Osteoblast (primary cell): ENCODE data around the gene GUCA1A. TPM values are rescaled to one million over a fixed set of nuclear protein-coding genes. Genes with fewer than 3 reads are reported as not detected.
"Not testable (repeated sequence)": the region's sequence is repeated elsewhere in the genome, so short reads cannot be mapped to it uniquely, and the experiment has no call there.

Source experiments
- DNase-seq: peaks from one replicate; pipeline ENCODE4 v3.0.0; 2011; ENCODE audit warnings: low spot score, mixed read lengths; ENCODE audit not compliant: insufficient read length; ENCODE audit errors: missing footprints
- H2AFZ ChIP-seq: 2 replicates; pipeline ENCODE4 v1.6.0; 2011; ENCODE audit warnings: mild to moderate bottlenecking, low read length
- H3K27ac ChIP-seq: 2 replicates; pipeline ENCODE4 v1.5.1; 2011; ENCODE audit warnings: mild to moderate bottlenecking, low read depth, low read length, moderate library complexity
- H3K27me3 ChIP-seq: 2 replicates; pipeline ENCODE4 v1.6.0; 2012; ENCODE audit warnings: mild to moderate bottlenecking, control low read depth, inconsistent platforms, low read length, moderate library complexity; ENCODE audit not compliant: insufficient read depth
- H3K36me3 ChIP-seq: 2 replicates; pipeline ENCODE4 v1.5.1; 2011; ENCODE audit warnings: mild to moderate bottlenecking, low read length, control low read depth, moderate library complexity; ENCODE audit not compliant: insufficient read depth
- H3K4me1 ChIP-seq: 2 replicates; pipeline ENCODE4 v1.5.1; 2011; ENCODE audit warnings: mild to moderate bottlenecking, low read length, control low read depth, moderate library complexity; ENCODE audit not compliant: insufficient read depth
- H3K4me2 ChIP-seq: 2 replicates; pipeline ENCODE4 v1.6.0; 2011; ENCODE audit warnings: mild to moderate bottlenecking, low read length; ENCODE audit not compliant: insufficient read depth
- H3K4me3 ChIP-seq: fragments of 200-600 bp; sonication (generic); 3 replicates; pipeline ENCODE4 v1.5.1; 2012; ENCODE audit warnings: mild to moderate bottlenecking, low read length, inconsistent platforms; ENCODE audit not compliant: insufficient read depth
- H3K79me2 ChIP-seq: 2 replicates; pipeline ENCODE4 v1.6.0; 2012; ENCODE audit warnings: mild to moderate bottlenecking, low read length, control low read depth, inconsistent platforms; ENCODE audit not compliant: insufficient read depth
- H3K9me3 ChIP-seq: 2 replicates; pipeline ENCODE4 v1.5.1; 2011; ENCODE audit warnings: low read depth, low read length, control low read depth
- H4K20me1 ChIP-seq: 2 replicates; pipeline ENCODE4 v1.6.0; 2012; ENCODE audit warnings: mild to moderate bottlenecking, low read length, control low read depth; ENCODE audit not compliant: insufficient read depth
- CTCF ChIP-seq: IDR thresholded peaks from 2 replicates; pipeline ENCODE4 v1.5.1; 2011; ENCODE audit warnings: mild to moderate bottlenecking, low read depth, low read length, moderate library complexity; ENCODE audit errors: extremely low read depth
- total RNA-seq: library from RNA; depleted of rRNA; stranded (reverse); fragments of >200 nt; gene quantifications from 2 replicates; pipeline ENCODE4 v1.2.3, GENCODE V29; 2012

The GUCA1A gene
- total RNA-seq, 1 donor: not detected

- H3K27me3 ChIP-seq: no peaks in the 10 kb centered on the region
- no peak overlapping the region for H3K4me3 ChIP-seq
- no peak for TF ChIP-seq CTCF
- no peak overlapping the region for H3K4me2 ChIP-seq
- H3K27ac ChIP-seq: no peak overlapping the region
- no peak for DNase-seq
- H3K79me2 ChIP-seq: no peaks in the 10 kb centered on the region
- H3K4me1 ChIP-seq: peaks cover 36% of the 10 kb centered on the region
- H3K36me3 ChIP-seq: peaks cover 6% of the 10 kb centered on the region
- H3K9me3 ChIP-seq: no peaks in the 10 kb centered on the region
- no peaks in the 10 kb centered on the region for H4K20me1 ChIP-seq
- H2AFZ ChIP-seq: no peak overlapping the region
Measured at GRCh38 chr6:42201382-42201781, 28.2 kb downstream of the GUCA1A start.

- H4K20me1 ChIP-seq, H3K4me3 ChIP-seq, H3K27ac ChIP-seq, H3K36me3 ChIP-seq, DNase-seq, H3K79me2 ChIP-seq, H3K4me2 ChIP-seq, H2AFZ ChIP-seq, H3K27me3 ChIP-seq, H3K9me3 ChIP-seq: not testable (repeated sequence)
- peaks cover 34% of the 10 kb centered on the region for H3K4me1 ChIP-seq
Measured at GRCh38 chr6:42202131-42202915, 29.2 kb downstream of the GUCA1A start.

GRCh38 chr6:42203183-42203582 lies 30.0 kb downstream of the GUCA1A start:
- H3K4me1 ChIP-seq: peaks cover 26% of the 10 kb centered on the region
- H3K27ac ChIP-seq: no peak overlapping the region
- no peak overlapping the region for H2AFZ ChIP-seq
- TF ChIP-seq CTCF: no peak
- peaks cover 15% of the 10 kb centered on the region for H3K36me3 ChIP-seq
- H3K79me2 ChIP-seq: no peaks in the 10 kb centered on the region
- DNase-seq: no peak
- H3K9me3 ChIP-seq: no peaks in the 10 kb centered on the region
- H3K4me3 ChIP-seq: no peak overlapping the region
- no peak overlapping the region for H3K4me2 ChIP-seq
- no peaks in the 10 kb centered on the region for H4K20me1 ChIP-seq
- no peaks in the 10 kb centered on the region for H3K27me3 ChIP-seq

- H3K4me1 ChIP-seq: peaks cover 17% of the 10 kb centered on the region
- no peak for TF ChIP-seq CTCF
- H3K4me2 ChIP-seq: no peak overlapping the region
Measured at GRCh38 chr6:42204768-42205282, 31.7 kb downstream of the GUCA1A start.

GRCh38 chr6:42207559-42207958 lies 34.4 kb downstream of the GUCA1A start:
- not testable (repeated sequence) for H2AFZ ChIP-seq, H3K4me3 ChIP-seq, H3K79me2 ChIP-seq, H3K27me3 ChIP-seq, H3K27ac ChIP-seq, H3K4me2 ChIP-seq, H4K20me1 ChIP-seq, H3K9me3 ChIP-seq, DNase-seq, H3K4me1 ChIP-seq
- H3K36me3 ChIP-seq: peaks cover 40% of the 10 kb centered on the region

More at GRCh38 chr6:42204768-42205282, 31.7 kb downstream of the GUCA1A start:
- no peak overlapping the region for H3K4me3 ChIP-seq
- DNase-seq: no peak
- H4K20me1 ChIP-seq: no peaks in the 10 kb centered on the region
- no peaks in the 10 kb centered on the region for H3K9me3 ChIP-seq
- peaks cover 25% of the 10 kb centered on the region for H3K36me3 ChIP-seq
- no peaks in the 10 kb centered on the region for H3K79me2 ChIP-seq
- no peak overlapping the region for H3K27ac ChIP-seq
- no peaks in the 10 kb centered on the region for H3K27me3 ChIP-seq
- no peak overlapping the region for H2AFZ ChIP-seq
